ENCODE measurements around the gene MTMR10. TPM values are rescaled to one million over a fixed set of nuclear protein-coding genes. Genes with fewer than 3 reads are reported as not detected.

MTMR10 gene
- polyA plus RNA-seq, 1 experiment, result 13.7 TPM

- H3K36me3 ChIP-seq (ENCODE audit: control insufficient read depth, insufficient read depth, low read length), result peaks cover 5% of the 10 kb centered on the region
- POLR2A ChIA-PET, result no interaction called here
- CTCF ChIA-PET, result no interaction called here
- no peak for DNase-seq (ENCODE audit: low read depth)
- TF ChIP-seq CTCF (IDR thresholded peaks at IDR 0.05; ENCODE audit: insufficient read depth, low read depth, low read length), result no peak
- no peak overlapping the region for H3K4me3 ChIP-seq (ENCODE audit: low read depth, low read length)
- H3K27me3 ChIP-seq (ENCODE audit: control insufficient read depth, insufficient read depth, low read length), result no peaks in the 10 kb centered on the region
Observed at GRCh38 chr15:30963681-30964080, 27.7 kb downstream of the MTMR10 start.

- ChIA-PET POLR2A (no interaction called here), CTCF (interaction anchor here (2.5 kb wide), 1 partner anchor 166 kb away, joined by 9 read pairs; no protein-coding TSS in a partner anchor)
- no peak for TF ChIP-seq CTCF (IDR thresholded peaks at IDR 0.05; ENCODE audit: insufficient read depth, low read depth, low read length)
Observed at GRCh38 chr15:30962659-30963058, 28.8 kb downstream of the MTMR10 start.

GRCh38 chr15:30962079-30962478 is 29.3 kb downstream of the MTMR10 start:
- ChIA-PET POLR2A (no interaction called here), CTCF (interaction anchor here (2.5 kb wide), 1 partner anchor 167 kb away, joined by 9 read pairs; no protein-coding TSS in a partner anchor)
- no peak for DNase-seq (ENCODE audit: low read depth)
- Histone ChIP-seq H3K36me3 (ENCODE audit: control insufficient read depth, insufficient read depth, low read length) (peaks cover 11% of the 10 kb centered on the region), H3K27me3 (ENCODE audit: control insufficient read depth, insufficient read depth, low read length) (no peaks in the 10 kb centered on the region), H3K4me3 (ENCODE audit: low read depth, low read length) (no peak overlapping the region)
- no peak for TF ChIP-seq CTCF (IDR thresholded peaks at IDR 0.05; ENCODE audit: insufficient read depth, low read depth, low read length)

More at GRCh38 chr15:30962659-30963058, 28.8 kb downstream of the MTMR10 start:
- H3K4me3 ChIP-seq (ENCODE audit: low read depth, low read length), result no peak overlapping the region
- peaks cover 10% of the 10 kb centered on the region for H3K36me3 ChIP-seq (ENCODE audit: control insufficient read depth, insufficient read depth, low read length)
- no peak for DNase-seq (ENCODE audit: low read depth)
- H3K27me3 ChIP-seq (ENCODE audit: control insufficient read depth, insufficient read depth, low read length), result no peaks in the 10 kb centered on the region

- Histone ChIP-seq H3K4me3 (ENCODE audit: low read depth, low read length) (no peak overlapping the region), H3K36me3 (ENCODE audit: control insufficient read depth, insufficient read depth, low read length) (peaks cover 13% of the 10 kb centered on the region), H3K27me3 (ENCODE audit: control insufficient read depth, insufficient read depth, low read length) (no peaks in the 10 kb centered on the region)
- no peak for DNase-seq (ENCODE audit: low read depth)
- ChIA-PET POLR2A (no interaction called here), CTCF (no interaction called here)
- TF ChIP-seq CTCF (IDR thresholded peaks at IDR 0.05; ENCODE audit: insufficient read depth, low read depth, low read length), result no peak
Observed at GRCh38 chr15:30958219-30958618, 33.2 kb downstream of the MTMR10 start.

- ChIA-PET POLR2A (no interaction called here), CTCF (interaction anchor here (1.1 kb wide), 1 partner anchor 175 kb away, joined by 4 read pairs; no protein-coding TSS in a partner anchor)
- Histone ChIP-seq H3K27me3 (ENCODE audit: control insufficient read depth, insufficient read depth, low read length) (no peaks in the 10 kb centered on the region), H3K4me3 (ENCODE audit: low read depth, low read length) (no peak overlapping the region), H3K36me3 (ENCODE audit: control insufficient read depth, insufficient read depth, low read length) (peaks cover 25% of the 10 kb centered on the region)
- TF ChIP-seq CTCF (IDR thresholded peaks at IDR 0.05; ENCODE audit: insufficient read depth, low read depth, low read length), result no peak
- DNase-seq (ENCODE audit: low read depth), result no peak
Observed at GRCh38 chr15:30956216-30957124, 35.0 kb downstream of the MTMR10 start.
